ENCODE measurements around the gene CD2.

Gene CD2

DNA sequence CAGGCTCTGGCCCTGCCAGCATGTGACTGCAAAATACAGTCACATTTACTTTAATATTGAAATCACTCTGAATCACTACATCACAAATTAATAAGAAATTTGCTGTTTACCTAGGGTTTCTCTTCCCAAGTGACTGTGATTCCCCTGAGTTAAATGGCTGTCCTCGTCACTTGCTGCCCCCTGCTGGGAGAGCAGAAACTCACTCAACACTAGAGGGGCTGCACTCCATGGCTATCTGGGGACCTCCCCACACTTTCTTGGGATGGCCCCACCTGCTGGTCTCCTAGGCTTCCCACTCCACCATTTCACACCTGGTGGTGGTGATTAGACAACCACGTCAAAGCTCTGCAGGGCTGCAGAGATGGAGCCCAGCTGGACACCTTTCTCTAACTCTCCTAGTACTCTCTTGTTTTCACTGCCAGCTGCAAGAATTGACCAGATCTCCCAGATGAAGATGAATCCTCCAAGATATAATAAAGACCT is 63.4 kb downstream of the CD2 start:
- TF ChIP-seq, protein P1, sequence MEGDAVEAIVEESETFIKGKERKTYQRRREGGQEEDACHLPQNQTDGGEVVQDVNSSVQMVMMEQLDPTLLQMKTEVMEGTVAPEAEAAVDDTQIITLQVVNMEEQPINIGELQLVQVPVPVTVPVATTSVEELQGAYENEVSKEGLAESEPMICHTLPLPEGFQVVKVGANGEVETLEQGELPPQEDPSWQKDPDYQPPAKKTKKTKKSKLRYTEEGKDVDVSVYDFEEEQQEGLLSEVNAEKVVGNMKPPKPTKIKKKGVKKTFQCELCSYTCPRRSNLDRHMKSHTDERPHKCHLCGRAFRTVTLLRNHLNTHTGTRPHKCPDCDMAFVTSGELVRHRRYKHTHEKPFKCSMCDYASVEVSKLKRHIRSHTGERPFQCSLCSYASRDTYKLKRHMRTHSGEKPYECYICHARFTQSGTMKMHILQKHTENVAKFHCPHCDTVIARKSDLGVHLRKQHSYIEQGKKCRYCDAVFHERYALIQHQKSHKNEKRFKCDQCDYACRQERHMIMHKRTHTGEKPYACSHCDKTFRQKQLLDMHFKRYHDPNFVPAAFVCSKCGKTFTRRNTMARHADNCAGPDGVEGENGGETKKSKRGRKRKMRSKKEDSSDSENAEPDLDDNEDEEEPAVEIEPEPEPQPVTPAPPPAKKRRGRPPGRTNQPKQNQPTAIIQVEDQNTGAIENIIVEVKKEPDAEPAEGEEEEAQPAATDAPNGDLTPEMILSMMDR (IDR thresholded peaks at IDR 0.05; ENCODE audit: insufficient read depth, low read depth, low read length, missing control alignments), result peak; percentile 76
- no peak overlapping the region for H3K4me3 ChIP-seq (ENCODE audit: low read depth, low read length)
- DNase-seq (ENCODE audit: low read depth), result peak; percentile 87

Data from GM12865 (cell line).